RWPE2 (cell line): Measurements from ENCODE around the gene TEX264.
A peak's percentile ranks its signal among the peaks of the same experiment; 100 is the strongest.

Experiments
- ATAC-seq: fragments of 200-7000 bp; cut with Tn5 transposase; 3 replicates; pipeline ENCODE4 v1.9.1; 2021; ENCODE audit warnings: low read depth
- DNase-seq: peaks from one replicate; pipeline ENCODE4 v3.0.0-alpha.2; 2020; ENCODE audit warnings: low spot score
- H3K27ac ChIP-seq: fragments of 450-650 bp; 2 replicates; pipeline ENCODE4 v1.5.1; 2017; ENCODE audit warnings: mild to moderate bottlenecking; ENCODE audit not compliant: poor library complexity, severe bottlenecking
- H3K27me3 ChIP-seq: fragments of 250-450 bp; sonication (Bioruptor Pico); 2 replicates; pipeline ENCODE4 v1.5.1; 2021; ENCODE audit warnings: mild to moderate bottlenecking, moderate library complexity; ENCODE audit not compliant: insufficient read depth, poor library complexity, severe bottlenecking
- H3K36me3 ChIP-seq: fragments of 250-450 bp; sonication (Bioruptor Pico); 2 replicates; pipeline ENCODE4 v1.5.1; 2020; ENCODE audit warnings: low read depth, mild to moderate bottlenecking, moderate library complexity
- H3K4me1 ChIP-seq: fragments of 250-450 bp; sonication (Bioruptor Pico); 2 replicates; pipeline ENCODE4 v1.5.1; 2021; ENCODE audit warnings: mild to moderate bottlenecking, moderate library complexity; ENCODE audit not compliant: insufficient read depth, poor library complexity, severe bottlenecking
- H3K4me3 ChIP-seq: fragments of 250-450 bp; sonication (Bioruptor Pico); 2 replicates; pipeline ENCODE4 v1.5.1; 2021; ENCODE audit warnings: mild to moderate bottlenecking, moderate library complexity; ENCODE audit not compliant: severe bottlenecking
- H3K9me3 ChIP-seq: fragments of 250-450 bp; sonication (Bioruptor Pico); 2 replicates; pipeline ENCODE4 v1.5.1; 2021; ENCODE audit warnings: mild to moderate bottlenecking, moderate library complexity; ENCODE audit not compliant: severe bottlenecking
- TF ChIP-seq, protein P1 (sequence below): fragments of 450-650 bp; IDR thresholded peaks from one replicate; pipeline ENCODE4 v1.5.1; 2017; ENCODE audit warnings: mild to moderate bottlenecking, moderate library complexity; ENCODE audit not compliant: poor library complexity, severe bottlenecking

Gene TEX264

DNA sequence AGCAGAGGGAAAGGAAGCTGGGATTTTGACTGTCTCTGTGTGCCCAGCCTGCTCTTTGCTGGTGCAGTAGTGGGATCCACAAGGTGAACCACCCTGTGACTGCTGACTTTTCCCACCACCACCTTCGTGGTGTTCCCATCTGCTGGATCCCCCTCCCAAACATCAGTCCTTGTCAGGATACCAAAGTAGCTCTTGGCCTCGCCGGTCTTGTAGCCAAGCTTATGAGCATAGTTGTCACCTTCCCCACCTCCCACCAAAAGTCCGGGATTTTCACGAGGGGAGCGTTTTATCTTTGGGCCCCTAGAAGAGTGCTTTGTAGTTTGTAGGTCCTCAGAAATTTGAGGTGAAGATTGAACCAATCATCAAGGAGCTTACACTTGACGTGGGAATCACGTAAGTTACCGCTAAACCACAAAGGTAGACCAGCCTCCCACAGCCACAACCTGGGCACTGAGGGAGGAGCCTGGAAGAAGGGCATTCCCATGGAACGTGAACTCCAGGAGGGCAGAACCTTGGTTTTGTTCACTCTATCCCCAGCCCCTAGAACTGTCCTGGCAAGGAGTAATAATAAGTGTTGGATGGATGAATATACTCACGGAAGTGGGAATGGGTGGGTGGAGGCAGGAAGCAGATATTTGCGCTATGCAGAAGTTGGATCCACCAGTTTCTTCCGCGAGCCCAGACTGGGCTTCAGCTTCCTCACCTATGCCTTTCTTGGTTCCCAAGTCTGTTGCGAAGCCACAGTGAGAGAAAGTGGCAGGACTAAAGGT is 814 bp upstream of the TEX264 start:
- Histone ChIP-seq H3K27ac (peak overlapping the region; percentile 71), H3K36me3 (no peaks in the 10 kb centered on the region), H3K4me3 (peak overlapping the region; percentile 53), H3K4me1 (peaks cover 7% of the 10 kb centered on the region), H3K9me3 (no peaks in the 10 kb centered on the region), H3K27me3 (no peaks in the 10 kb centered on the region)
- TF ChIP-seq, protein P1, sequence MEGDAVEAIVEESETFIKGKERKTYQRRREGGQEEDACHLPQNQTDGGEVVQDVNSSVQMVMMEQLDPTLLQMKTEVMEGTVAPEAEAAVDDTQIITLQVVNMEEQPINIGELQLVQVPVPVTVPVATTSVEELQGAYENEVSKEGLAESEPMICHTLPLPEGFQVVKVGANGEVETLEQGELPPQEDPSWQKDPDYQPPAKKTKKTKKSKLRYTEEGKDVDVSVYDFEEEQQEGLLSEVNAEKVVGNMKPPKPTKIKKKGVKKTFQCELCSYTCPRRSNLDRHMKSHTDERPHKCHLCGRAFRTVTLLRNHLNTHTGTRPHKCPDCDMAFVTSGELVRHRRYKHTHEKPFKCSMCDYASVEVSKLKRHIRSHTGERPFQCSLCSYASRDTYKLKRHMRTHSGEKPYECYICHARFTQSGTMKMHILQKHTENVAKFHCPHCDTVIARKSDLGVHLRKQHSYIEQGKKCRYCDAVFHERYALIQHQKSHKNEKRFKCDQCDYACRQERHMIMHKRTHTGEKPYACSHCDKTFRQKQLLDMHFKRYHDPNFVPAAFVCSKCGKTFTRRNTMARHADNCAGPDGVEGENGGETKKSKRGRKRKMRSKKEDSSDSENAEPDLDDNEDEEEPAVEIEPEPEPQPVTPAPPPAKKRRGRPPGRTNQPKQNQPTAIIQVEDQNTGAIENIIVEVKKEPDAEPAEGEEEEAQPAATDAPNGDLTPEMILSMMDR: no peak
- DNase-seq (peak; percentile 20), ATAC-seq (no peak; the same call in 2 of the 3 replicates)

GRCh38 chr3:51671734-51672475 is 853 bp downstream of the TEX264 start:
- Histone ChIP-seq H3K27me3 (no peaks in the 10 kb centered on the region), H3K27ac (peak overlapping the region; percentile 71), H3K4me3 (peak overlapping the region; percentile 53), H3K9me3 (no peaks in the 10 kb centered on the region), H3K4me1 (peaks cover 11% of the 10 kb centered on the region), H3K36me3 (peaks cover 14% of the 10 kb centered on the region)
- DNase-seq (peak; percentile 80), ATAC-seq (peak; percentile 56)
- TF ChIP-seq, protein P1: no peak

DNA sequence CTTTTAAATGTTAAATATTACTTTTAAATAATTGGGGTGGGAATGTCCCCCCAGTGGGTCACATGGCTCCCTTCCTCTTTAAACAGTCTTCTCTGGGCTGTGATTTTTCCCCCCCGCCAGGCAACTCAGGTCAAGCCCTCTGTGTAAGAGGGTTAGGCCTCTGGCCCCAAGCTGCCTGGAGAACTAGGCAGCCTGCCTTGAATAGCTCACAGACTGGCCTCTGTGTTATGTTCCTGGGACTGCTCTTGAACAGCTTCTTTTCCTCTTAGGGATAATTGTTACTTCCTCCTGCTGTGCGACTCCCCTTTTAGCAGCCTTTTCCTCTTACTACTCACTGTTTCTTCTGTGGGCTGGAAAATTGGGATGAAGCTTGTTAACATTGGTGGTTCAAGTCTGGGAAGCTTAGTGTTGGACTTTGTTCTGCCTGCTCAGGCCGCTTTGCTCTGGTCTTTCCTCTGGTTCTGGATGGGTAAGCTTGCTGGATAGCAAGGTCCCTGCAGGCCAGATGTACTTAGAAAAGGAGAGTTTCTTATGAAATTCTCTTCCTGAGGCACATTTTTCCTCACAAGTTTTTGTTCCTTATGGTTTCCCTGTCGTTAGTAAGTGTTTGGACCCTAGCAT is 2.2 kb downstream of the TEX264 start:
- TF ChIP-seq, protein P1: no peak
- no peak overlapping the region for H3K4me3 ChIP-seq
- no peaks in the 10 kb centered on the region for H3K27me3 ChIP-seq
- DNase-seq (peak; percentile 9), ATAC-seq (no peak)
- H3K36me3 ChIP-seq: peaks cover 20% of the 10 kb centered on the region
- no peaks in the 10 kb centered on the region for H3K9me3 ChIP-seq
- peaks cover 11% of the 10 kb centered on the region for H3K4me1 ChIP-seq
- H3K27ac ChIP-seq: no peak overlapping the region

GRCh38 chr3:51673802-51674654 is 3.0 kb downstream of the TEX264 start:
- no peaks in the 10 kb centered on the region for H3K27me3 ChIP-seq
- peaks cover 20% of the 10 kb centered on the region for H3K36me3 ChIP-seq
- peak overlapping the region; percentile 45 for H3K27ac ChIP-seq
- peaks cover 10% of the 10 kb centered on the region for H3K4me1 ChIP-seq
- ATAC-seq (no peak), DNase-seq (peak; percentile 34)
- H3K4me3 ChIP-seq: no peak overlapping the region
- TF ChIP-seq, protein P1: no peak
- no peaks in the 10 kb centered on the region for H3K9me3 ChIP-seq
